Raji (cell line): ENCODE results near the gene SIPA1L3.

Experiments
- POLR2A ChIP-seq: IDR thresholded peaks from 2 replicates; pipeline ENCODE4 v1.6.1; 2011; ENCODE audit warnings: low read depth, low read length, control low read depth; ENCODE audit not compliant: insufficient read depth

Gene SIPA1L3

GRCh38 chr19:38043649-38044144 is 136.7 kb downstream of the SIPA1L3 start:
- no peak for TF ChIP-seq POLR2A

GRCh38 chr19:38044267-38045111 is 137.5 kb downstream of the SIPA1L3 start:
- TF ChIP-seq POLR2A = no peak

- TF ChIP-seq POLR2A = no peak
Measured at GRCh38 chr19:38045554-38046253, 138.7 kb downstream of the SIPA1L3 start.

- TF ChIP-seq POLR2A = no peak
Measured at GRCh38 chr19:38046254-38047048, 139.4 kb downstream of the SIPA1L3 start.

GRCh38 chr19:38047049-38047438 is 140.0 kb downstream of the SIPA1L3 start:
- no peak for TF ChIP-seq POLR2A

GRCh38 chr19:38047641-38048040 is 140.6 kb downstream of the SIPA1L3 start:
- no peak for TF ChIP-seq POLR2A

- peak; percentile 51 for TF ChIP-seq POLR2A
Measured at GRCh38 chr19:38049105-38049649, 142.2 kb downstream of the SIPA1L3 start.

- TF ChIP-seq POLR2A = no peak
Measured at GRCh38 chr19:38055010-38055409, 148.0 kb downstream of the SIPA1L3 start.

- no peak for TF ChIP-seq POLR2A
Measured at GRCh38 chr19:38055655-38056521, 148.9 kb downstream of the SIPA1L3 start.

- no peak for TF ChIP-seq POLR2A
Measured at GRCh38 chr19:38056646-38057045, 149.6 kb downstream of the SIPA1L3 start.

GRCh38 chr19:38057959-38058690 is 151.1 kb downstream of the SIPA1L3 start:
- no peak for TF ChIP-seq POLR2A

GRCh38 chr19:38059897-38060296 is 152.9 kb downstream of the SIPA1L3 start:
- TF ChIP-seq POLR2A = no peak

- no peak for TF ChIP-seq POLR2A
Measured at GRCh38 chr19:38060331-38060730, 153.3 kb downstream of the SIPA1L3 start.
